GM23248 (cell line): Measurements from ENCODE around the gene S100A9.

ENCODE experiments used
- EZH2 ChIP-seq: fragments of 200-600 bp; sonication (generic); IDR thresholded peaks from 2 replicates; pipeline ENCODE4 v1.6.1; 2018; ENCODE audit warnings: antibody characterized with exemption, mild to moderate bottlenecking; ENCODE audit not compliant: insufficient read depth, poor library complexity, severe bottlenecking
- EZH2phosphoT487 ChIP-seq: fragments of 200-600 bp; sonication (generic); IDR thresholded peaks from 2 replicates; pipeline ENCODE4 v1.6.1; 2018; ENCODE audit warnings: antibody characterized with exemption, moderate library complexity, mild to moderate bottlenecking, low read depth; ENCODE audit not compliant: insufficient read depth

- TF ChIP-seq EZH2 (no peak), EZH2phosphoT487 (no peak)
Measured at GRCh38 chr1:153360190-153360589, 2.5 kb downstream of the S100A9 start.
